ENCODE results near the gene IMMP2L. TPM values are rescaled to one million over a fixed set of nuclear protein-coding genes. Genes with fewer than 3 reads are reported as not detected.

IMMP2L gene
- total RNA-seq, 1 donor from 2014 or later, result 19.0 TPM

- no peak for DNase-seq (ENCODE audit: low read depth)
- Histone ChIP-seq H3K36me3 (ENCODE audit: control insufficient read depth, insufficient read depth, low read length) (no peaks in the 10 kb centered on the region), H3K4me3 (ENCODE audit: low read depth, low read length) (no peak overlapping the region), H3K27me3 (ENCODE audit: control insufficient read depth, insufficient read depth, low read length) (no peaks in the 10 kb centered on the region)
- no peak for FAIRE-seq
- TF ChIP-seq, protein P1, sequence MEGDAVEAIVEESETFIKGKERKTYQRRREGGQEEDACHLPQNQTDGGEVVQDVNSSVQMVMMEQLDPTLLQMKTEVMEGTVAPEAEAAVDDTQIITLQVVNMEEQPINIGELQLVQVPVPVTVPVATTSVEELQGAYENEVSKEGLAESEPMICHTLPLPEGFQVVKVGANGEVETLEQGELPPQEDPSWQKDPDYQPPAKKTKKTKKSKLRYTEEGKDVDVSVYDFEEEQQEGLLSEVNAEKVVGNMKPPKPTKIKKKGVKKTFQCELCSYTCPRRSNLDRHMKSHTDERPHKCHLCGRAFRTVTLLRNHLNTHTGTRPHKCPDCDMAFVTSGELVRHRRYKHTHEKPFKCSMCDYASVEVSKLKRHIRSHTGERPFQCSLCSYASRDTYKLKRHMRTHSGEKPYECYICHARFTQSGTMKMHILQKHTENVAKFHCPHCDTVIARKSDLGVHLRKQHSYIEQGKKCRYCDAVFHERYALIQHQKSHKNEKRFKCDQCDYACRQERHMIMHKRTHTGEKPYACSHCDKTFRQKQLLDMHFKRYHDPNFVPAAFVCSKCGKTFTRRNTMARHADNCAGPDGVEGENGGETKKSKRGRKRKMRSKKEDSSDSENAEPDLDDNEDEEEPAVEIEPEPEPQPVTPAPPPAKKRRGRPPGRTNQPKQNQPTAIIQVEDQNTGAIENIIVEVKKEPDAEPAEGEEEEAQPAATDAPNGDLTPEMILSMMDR (IDR thresholded peaks at IDR 0.05; ENCODE audit: insufficient read depth, low read length, severe bottlenecking), result no peak
These were observed 663.8 kb downstream of the IMMP2L start for GRCh38 chr7:110898516-110898915.

DNA sequence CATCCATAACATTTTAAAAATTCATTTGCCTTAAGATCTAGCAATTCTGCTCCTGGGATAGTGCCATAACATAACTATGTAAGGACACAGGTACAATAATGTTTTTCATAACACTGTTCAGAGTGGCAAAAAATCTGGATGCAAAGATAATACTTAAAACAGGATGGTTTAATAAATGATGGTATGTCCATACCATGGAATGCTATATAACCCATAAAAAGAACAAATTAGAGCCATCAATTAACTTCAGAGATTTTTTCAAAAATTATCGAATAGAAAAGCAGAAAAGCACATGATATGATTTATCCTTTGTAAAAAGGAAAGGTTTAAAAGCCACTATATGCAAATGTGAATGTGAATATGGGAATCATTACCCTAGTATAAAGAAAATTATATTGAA lies 664.8 kb downstream of the IMMP2L start:
- Histone ChIP-seq H3K27me3 (ENCODE audit: control insufficient read depth, insufficient read depth, low read length) (no peaks in the 10 kb centered on the region), H3K36me3 (ENCODE audit: control insufficient read depth, insufficient read depth, low read length) (no peaks in the 10 kb centered on the region), H3K4me3 (ENCODE audit: low read depth, low read length) (no peak overlapping the region)
- TF ChIP-seq, protein P1 (IDR thresholded peaks at IDR 0.05; ENCODE audit: insufficient read depth, low read length, severe bottlenecking), result no peak
- FAIRE-seq, result no peak
- no peak for DNase-seq (ENCODE audit: low read depth)

DNA sequence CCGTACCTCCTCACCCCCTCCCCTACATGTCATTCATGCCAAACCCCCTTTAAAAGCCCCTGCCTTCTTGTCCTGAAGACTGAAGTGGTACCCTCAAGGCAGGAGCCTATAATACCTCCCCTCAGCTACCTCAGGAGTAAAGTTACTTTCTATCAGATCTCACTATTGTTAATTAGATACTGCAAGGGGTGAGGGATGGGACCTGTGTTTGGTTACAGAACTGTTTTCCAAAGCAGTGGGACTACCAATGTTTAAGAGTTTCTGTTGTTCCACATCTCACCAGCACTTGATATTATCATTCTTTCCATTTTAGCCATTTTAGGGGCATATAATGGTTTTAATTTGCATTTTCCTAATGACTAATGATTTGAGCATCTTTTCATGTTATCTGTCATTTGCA lies 668.2 kb downstream of the IMMP2L start:
- FAIRE-seq (no peak), DNase-seq (ENCODE audit: low read depth) (no peak)
- Histone ChIP-seq H3K36me3 (ENCODE audit: control insufficient read depth, insufficient read depth, low read length) (no peaks in the 10 kb centered on the region), H3K27me3 (ENCODE audit: control insufficient read depth, insufficient read depth, low read length) (no peaks in the 10 kb centered on the region), H3K4me3 (ENCODE audit: low read depth, low read length) (no peak overlapping the region)
- TF ChIP-seq, protein P1 (IDR thresholded peaks at IDR 0.05; ENCODE audit: insufficient read depth, low read length, severe bottlenecking), result no peak

- no peak overlapping the region for H3K4me3 ChIP-seq (ENCODE audit: low read depth, low read length)
- H3K27me3 ChIP-seq (ENCODE audit: control insufficient read depth, insufficient read depth, low read length), result no peaks in the 10 kb centered on the region
- FAIRE-seq (no peak), DNase-seq (ENCODE audit: low read depth) (no peak)
- H3K36me3 ChIP-seq (ENCODE audit: control insufficient read depth, insufficient read depth, low read length), result no peaks in the 10 kb centered on the region
- TF ChIP-seq, protein P1 (IDR thresholded peaks at IDR 0.05; ENCODE audit: insufficient read depth, low read length, severe bottlenecking), result no peak
These were observed 671.1 kb downstream of the IMMP2L start for GRCh38 chr7:110891197-110891596.

- no peaks in the 10 kb centered on the region for H3K36me3 ChIP-seq (ENCODE audit: control insufficient read depth, insufficient read depth, low read length)
- DNase-seq (ENCODE audit: low read depth) (no peak), FAIRE-seq (no peak)
- no peaks in the 10 kb centered on the region for H3K27me3 ChIP-seq (ENCODE audit: control insufficient read depth, insufficient read depth, low read length)
- TF ChIP-seq, protein P1 (IDR thresholded peaks at IDR 0.05; ENCODE audit: insufficient read depth, low read length, severe bottlenecking), result no peak
- H3K4me3 ChIP-seq (ENCODE audit: low read depth, low read length), result no peak overlapping the region
These were observed 672.2 kb downstream of the IMMP2L start for GRCh38 chr7:110890101-110890500.

DNA sequence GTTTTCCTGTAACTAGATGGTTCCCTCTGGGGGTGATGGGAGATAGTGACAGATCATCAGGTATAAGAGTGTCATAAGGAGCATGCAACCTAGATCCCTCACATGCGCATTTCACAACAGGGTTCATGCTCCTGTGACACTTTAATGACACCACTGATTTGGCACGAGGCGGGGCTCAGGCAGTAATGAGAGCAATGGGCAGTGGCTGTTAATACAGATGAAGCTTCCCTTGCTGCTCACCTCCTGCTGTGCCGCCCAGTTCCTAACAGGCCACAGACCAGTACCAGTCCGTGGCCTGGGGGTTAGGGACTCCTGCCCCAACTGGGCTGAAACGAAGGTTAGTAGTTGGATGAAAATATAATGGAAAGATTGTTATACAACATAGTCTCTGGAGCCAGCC lies 673.0 kb downstream of the IMMP2L start:
- FAIRE-seq, result no peak
- DNase-seq (ENCODE audit: low read depth), result no peak
- H3K27me3 ChIP-seq (ENCODE audit: control insufficient read depth, insufficient read depth, low read length), result no peaks in the 10 kb centered on the region
- no peak overlapping the region for H3K4me3 ChIP-seq (ENCODE audit: low read depth, low read length)
- TF ChIP-seq, protein P1 (IDR thresholded peaks at IDR 0.05; ENCODE audit: insufficient read depth, low read length, severe bottlenecking), result no peak
- H3K36me3 ChIP-seq (ENCODE audit: control insufficient read depth, insufficient read depth, low read length), result no peaks in the 10 kb centered on the region
